Progenitor cell of endocrine pancreas (in vitro differentiated cells): Measurements from ENCODE around the gene LANCL3. TPM values are rescaled to one million over a fixed set of nuclear protein-coding genes. Genes with fewer than 3 reads are reported as not detected.
"Not testable (repeated sequence)": the region's sequence is repeated elsewhere in the genome, so short reads cannot be mapped to it uniquely, and the experiment has no call there.

ENCODE experiments used
- DNase-seq: peaks from one replicate; pipeline ENCODE4 v3.0.0; 2021; ENCODE audit warnings: low spot score; ENCODE audit not compliant: unreplicated experiment
- H3K27ac Mint-ChIP-seq: 2 replicates; pipeline ENCODE4 v1.8.0; 2021; ENCODE audit warnings: mild to moderate bottlenecking, moderate library complexity, mixed read lengths
- H3K27me3 Mint-ChIP-seq: 2 replicates; pipeline ENCODE4 v1.8.0; 2021; ENCODE audit warnings: mixed read lengths
- H3K36me3 Mint-ChIP-seq: 2 replicates; pipeline ENCODE4 v1.8.0; 2022; ENCODE audit warnings: mixed read lengths; ENCODE audit not compliant: insufficient read depth
- H3K4me1 Mint-ChIP-seq: 2 replicates; pipeline ENCODE4 v1.8.0; 2021; ENCODE audit warnings: low read depth, mixed read lengths
- H3K4me3 Mint-ChIP-seq: 2 replicates; pipeline ENCODE4 v1.8.0; 2021; ENCODE audit warnings: low read depth, mild to moderate bottlenecking, moderate library complexity, mixed read lengths
- H3K9me3 Mint-ChIP-seq: 2 replicates; pipeline ENCODE4 v1.8.0; 2021; ENCODE audit warnings: low read depth, mixed read lengths
- long read RNA-seq: library from polyadenylated mRNA; unstranded; transcript quantifications from one replicate; pipeline ENCODE4 v2.0.0, GENCODE V29; 2020
- total RNA-seq: library from RNA; stranded (reverse); gene quantifications from 2 replicates; pipeline ENCODE4 v1.2.1, GENCODE V29; 2021
- TF ChIP-seq, protein P1 (sequence below): fragments of 200-600 bp; sonication (generic); IDR thresholded peaks from one replicate; pipeline ENCODE4 v1.5.0; 2021; ENCODE audit warnings: antibody characterized with exemption, mild to moderate bottlenecking; ENCODE audit not compliant: unreplicated experiment

LANCL3 gene
- total RNA-seq: 0.19 and 0.24 TPM in 2 replicates
- long read RNA-seq: 0 reads

DNA sequence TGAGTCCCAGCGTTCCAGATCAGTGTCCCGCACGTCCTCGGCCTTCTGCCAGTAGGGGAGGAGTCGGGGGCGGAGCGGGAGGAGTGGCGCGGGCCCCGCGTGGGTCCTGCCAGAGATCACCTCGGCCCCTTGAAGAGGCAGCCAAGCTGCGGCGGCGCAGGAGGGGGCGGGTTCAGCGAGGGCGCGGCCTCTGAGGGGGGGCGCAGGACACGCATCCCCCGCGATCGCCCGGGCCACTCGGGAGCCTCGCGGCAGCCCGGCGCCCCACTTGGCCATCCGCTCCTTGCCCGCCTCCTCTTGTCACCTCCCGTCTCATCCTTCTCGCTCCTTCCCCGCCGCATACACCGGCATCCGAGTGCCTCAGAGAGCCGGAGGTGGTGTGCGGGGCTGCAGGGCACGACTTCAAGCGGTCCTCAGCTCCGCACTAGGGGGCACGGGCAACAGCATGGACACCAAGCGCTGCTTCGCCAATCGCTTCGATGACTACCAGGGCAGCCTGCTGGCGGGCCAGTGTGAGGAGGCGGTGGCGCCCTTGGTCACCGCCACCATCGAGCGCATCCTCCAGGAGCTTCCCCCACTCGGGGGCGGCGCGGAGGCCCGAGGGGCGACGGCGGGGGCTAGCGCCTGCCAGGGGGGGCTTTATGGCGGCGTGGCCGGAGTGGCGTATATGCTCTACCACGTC lies at the start of gene LANCL3:
TSS of gene LANCL3 (plus strand) at position 236 of the 682 bp plus-strand sequence. CDS start at position 446, 210 bp downstream.
- Mint-ChIP-seq H3K27me3 (peaks cover 20% of the 10 kb centered on the region), H3K4me3 (peak within 1 kb of the TSS; percentile 73)
- not testable (repeated sequence) for DNase-seq, H3K9me3 Mint-ChIP-seq, H3K27ac Mint-ChIP-seq, H3K4me1 Mint-ChIP-seq, H3K36me3 Mint-ChIP-seq

DNA sequence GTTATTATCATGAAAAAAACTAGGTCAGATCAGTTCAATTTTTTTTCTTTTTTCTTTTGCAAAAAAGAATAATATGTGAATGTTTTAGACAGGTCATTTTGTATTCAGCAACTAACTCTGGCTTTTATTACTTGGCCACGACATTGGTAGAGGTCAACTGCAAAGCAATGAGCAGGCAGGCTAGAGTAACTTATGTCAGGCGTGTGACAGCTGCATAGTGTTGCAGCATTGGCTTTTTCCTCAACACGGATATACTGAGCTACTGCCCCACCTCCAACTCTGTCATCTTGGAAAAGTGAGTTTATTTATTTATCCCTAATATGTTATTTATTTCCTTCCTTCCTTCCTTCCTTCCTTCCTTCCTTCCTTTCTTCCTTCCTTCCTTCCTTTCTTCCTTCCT lies 47.8 kb upstream of the LANCL3 start:
- not testable (repeated sequence) for H3K27me3 Mint-ChIP-seq, H3K36me3 Mint-ChIP-seq, H3K4me3 Mint-ChIP-seq, DNase-seq, H3K27ac Mint-ChIP-seq, H3K4me1 Mint-ChIP-seq
- H3K9me3 Mint-ChIP-seq: peaks cover 17% of the 10 kb centered on the region

DNA sequence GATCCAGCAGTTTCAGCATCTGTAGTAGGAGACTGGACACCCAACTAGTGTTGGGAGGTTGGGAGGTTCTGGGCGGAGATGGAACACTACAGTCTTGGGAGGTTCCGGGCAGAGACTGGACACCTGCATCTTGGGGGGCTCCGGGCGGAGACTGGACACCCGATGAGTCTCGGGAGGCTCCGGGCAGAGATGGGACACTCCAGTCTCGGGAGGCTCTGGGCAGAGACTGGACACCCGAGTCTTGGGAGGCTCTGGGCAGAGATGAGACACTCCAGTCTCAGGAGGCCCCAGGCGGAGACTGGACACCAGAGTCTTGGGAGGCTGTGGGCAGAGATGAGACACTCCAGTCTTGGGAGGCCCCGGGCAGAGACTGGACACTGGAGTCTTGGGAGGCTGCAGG lies 29.5 kb upstream of the LANCL3 start:
- no peaks in the 10 kb centered on the region for H3K27me3 Mint-ChIP-seq
- no peak overlapping the region for H3K4me3 Mint-ChIP-seq
- no peak for DNase-seq
- TF ChIP-seq, protein P1, sequence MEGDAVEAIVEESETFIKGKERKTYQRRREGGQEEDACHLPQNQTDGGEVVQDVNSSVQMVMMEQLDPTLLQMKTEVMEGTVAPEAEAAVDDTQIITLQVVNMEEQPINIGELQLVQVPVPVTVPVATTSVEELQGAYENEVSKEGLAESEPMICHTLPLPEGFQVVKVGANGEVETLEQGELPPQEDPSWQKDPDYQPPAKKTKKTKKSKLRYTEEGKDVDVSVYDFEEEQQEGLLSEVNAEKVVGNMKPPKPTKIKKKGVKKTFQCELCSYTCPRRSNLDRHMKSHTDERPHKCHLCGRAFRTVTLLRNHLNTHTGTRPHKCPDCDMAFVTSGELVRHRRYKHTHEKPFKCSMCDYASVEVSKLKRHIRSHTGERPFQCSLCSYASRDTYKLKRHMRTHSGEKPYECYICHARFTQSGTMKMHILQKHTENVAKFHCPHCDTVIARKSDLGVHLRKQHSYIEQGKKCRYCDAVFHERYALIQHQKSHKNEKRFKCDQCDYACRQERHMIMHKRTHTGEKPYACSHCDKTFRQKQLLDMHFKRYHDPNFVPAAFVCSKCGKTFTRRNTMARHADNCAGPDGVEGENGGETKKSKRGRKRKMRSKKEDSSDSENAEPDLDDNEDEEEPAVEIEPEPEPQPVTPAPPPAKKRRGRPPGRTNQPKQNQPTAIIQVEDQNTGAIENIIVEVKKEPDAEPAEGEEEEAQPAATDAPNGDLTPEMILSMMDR: no peak
- no peaks in the 10 kb centered on the region for H3K36me3 Mint-ChIP-seq
- H3K27ac Mint-ChIP-seq: no peak overlapping the region
- peaks cover 3% of the 10 kb centered on the region for H3K4me1 Mint-ChIP-seq
- H3K9me3 Mint-ChIP-seq: peaks cover 17% of the 10 kb centered on the region

DNA sequence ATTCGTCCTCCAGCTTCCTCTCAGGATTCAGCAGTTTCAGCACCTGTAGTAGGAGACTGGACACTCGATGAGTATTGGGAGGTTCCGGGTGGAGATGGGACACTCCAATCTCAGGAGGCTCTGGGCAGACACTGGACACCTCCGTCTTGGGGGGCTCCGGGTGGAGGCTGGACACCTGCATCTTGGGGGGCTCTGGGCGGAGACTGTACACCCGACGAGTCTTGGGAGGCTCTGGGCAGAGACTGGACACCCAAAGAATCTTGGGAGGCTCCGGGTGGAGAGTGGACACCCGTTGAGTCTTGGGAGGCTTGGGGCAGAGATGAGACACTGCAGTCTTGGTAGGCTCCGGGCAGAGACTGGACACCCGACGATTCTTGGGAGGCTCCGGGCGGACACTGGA lies 28.7 kb upstream of the LANCL3 start:
- Mint-ChIP-seq H3K9me3 (peaks cover 17% of the 10 kb centered on the region), H3K36me3 (no peaks in the 10 kb centered on the region), H3K4me1 (peaks cover 3% of the 10 kb centered on the region), H3K27me3 (no peaks in the 10 kb centered on the region), H3K4me3 (no peak overlapping the region), H3K27ac (no peak overlapping the region)
- TF ChIP-seq, protein P1: no peak
- DNase-seq: no peak

DNA sequence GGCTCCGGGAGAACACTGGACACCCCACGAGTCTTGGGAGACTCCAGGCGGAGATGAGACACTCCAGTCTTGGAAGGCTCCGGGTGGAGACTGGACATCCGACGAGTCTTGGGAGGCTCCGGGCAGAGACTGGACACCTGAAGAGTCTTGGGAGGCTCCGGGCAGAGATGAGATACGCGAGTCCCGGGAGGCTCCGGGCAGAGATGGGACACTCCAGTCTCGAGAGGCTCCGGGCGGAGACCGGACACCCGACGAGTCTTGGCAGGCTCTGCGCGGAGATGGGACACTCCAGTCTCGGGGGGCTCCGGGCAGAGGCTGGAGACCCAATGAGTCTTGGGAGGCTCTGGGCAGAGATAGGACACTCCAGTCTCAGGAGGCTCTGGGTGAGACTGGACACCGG lies 28.1 kb upstream of the LANCL3 start:
- Mint-ChIP-seq H3K4me3 (no peak overlapping the region), H3K4me1 (peaks cover 3% of the 10 kb centered on the region), H3K36me3 (no peaks in the 10 kb centered on the region), H3K9me3 (peaks cover 17% of the 10 kb centered on the region), H3K27ac (no peak overlapping the region), H3K27me3 (no peaks in the 10 kb centered on the region)
- TF ChIP-seq, protein P1: no peak
- no peak for DNase-seq

DNA sequence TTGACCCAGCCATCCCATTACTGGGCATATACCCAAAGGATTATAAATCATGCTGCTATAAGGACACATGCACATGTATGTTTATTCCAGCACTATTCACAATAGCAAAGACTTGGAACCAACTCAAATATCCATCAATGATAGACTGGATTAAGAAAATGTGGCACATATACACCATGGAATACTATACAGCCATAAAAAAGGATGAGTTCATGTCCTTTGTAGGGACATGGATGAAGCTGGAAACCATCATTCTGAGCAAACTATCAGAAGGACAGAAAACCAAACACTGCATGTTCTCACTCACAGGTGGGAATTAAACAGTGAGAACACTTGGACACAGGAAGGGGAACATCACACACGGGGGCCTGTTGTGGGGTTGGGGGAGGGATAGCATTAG lies 26.9 kb upstream of the LANCL3 start:
- not testable (repeated sequence) for H3K27ac Mint-ChIP-seq, H3K36me3 Mint-ChIP-seq, H3K4me3 Mint-ChIP-seq, DNase-seq, H3K27me3 Mint-ChIP-seq, H3K4me1 Mint-ChIP-seq
- peaks cover 12% of the 10 kb centered on the region for H3K9me3 Mint-ChIP-seq

DNA sequence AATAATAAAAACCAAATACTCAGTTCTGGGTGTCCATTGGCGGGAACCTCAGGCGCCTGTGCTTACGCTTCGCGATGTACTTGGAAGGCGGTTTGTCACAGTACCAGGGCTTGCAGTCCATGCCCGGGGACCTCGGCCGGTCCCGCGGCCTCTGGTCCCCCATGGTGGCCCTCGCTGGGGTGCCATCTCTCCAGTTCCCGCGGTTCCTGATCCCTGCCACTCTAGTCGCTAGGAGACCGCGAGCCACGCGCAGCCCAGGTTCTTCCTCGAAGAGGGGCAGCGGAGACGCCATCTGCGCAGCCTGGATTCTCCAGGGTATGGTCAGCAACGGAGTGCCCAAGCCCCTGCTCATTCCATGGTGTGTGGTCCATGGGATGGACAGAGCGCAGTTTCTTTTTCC lies 26.4 kb upstream of the LANCL3 start:
- H3K4me3 Mint-ChIP-seq: no peak overlapping the region
- no peaks in the 10 kb centered on the region for H3K4me1 Mint-ChIP-seq
- no peaks in the 10 kb centered on the region for H3K36me3 Mint-ChIP-seq
- DNase-seq: no peak
- H3K9me3 Mint-ChIP-seq: peaks cover 12% of the 10 kb centered on the region
- TF ChIP-seq, protein P1: no peak
- H3K27ac Mint-ChIP-seq: no peak overlapping the region
- H3K27me3 Mint-ChIP-seq: no peaks in the 10 kb centered on the region

DNA sequence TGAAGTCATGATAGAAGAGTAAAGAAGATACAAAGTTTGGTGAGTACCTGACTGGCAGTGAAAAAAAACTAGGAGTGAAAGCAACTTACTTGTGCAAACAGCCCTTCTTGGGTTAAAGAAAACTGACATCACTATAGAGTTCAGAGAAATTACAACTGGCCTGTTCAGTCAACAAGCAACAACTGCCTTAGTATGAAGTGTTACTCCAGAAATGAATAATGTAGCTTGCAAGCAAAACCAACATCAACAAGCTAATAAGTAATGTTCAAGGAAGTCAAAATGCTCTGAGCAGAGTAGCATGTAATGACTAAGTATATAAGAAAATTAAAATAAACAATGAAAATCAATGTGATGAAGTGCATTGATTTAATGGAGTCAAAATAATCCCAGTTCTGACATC lies 21.8 kb upstream of the LANCL3 start:
- H3K36me3 Mint-ChIP-seq, DNase-seq, H3K27me3 Mint-ChIP-seq, H3K27ac Mint-ChIP-seq, H3K4me3 Mint-ChIP-seq, H3K4me1 Mint-ChIP-seq: not testable (repeated sequence)
- H3K9me3 Mint-ChIP-seq: peaks cover 12% of the 10 kb centered on the region
